ENCODE measurements around the gene POC1A.

POC1A gene

DNA sequence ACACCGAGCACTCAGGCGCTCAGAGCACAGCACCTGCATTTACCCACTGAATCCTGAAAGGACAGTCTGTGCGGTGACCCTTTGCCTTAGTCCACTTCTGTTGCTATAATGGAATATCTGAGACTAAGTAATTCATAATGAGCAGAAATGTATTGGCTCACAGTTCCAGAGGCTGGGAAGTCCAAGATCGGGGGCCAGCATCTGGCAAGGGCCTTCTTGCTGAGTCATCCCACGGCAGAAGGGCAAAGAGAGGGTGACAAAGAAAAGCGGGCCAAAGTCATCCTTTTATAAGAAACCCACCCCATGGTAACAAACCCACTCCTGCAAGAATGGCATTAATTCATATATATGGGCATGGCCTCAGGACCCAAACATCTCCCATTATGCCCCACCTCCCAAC lies 27.7 kb downstream of the POC1A start:
- DNase-seq (ENCODE audit: low read depth), result no peak

GRCh38 chr3:52126036-52126435 lies 28.2 kb downstream of the POC1A start:
- DNase-seq (ENCODE audit: low read depth), result no peak

- no peak for DNase-seq (ENCODE audit: low read depth)
Measured at GRCh38 chr3:52124766-52125165, 29.5 kb downstream of the POC1A start.

GRCh38 chr3:52124126-52124525 lies 30.1 kb downstream of the POC1A start:
- DNase-seq (ENCODE audit: low read depth), result no peak

GRCh38 chr3:52123106-52123725 lies 31.0 kb downstream of the POC1A start:
- DNase-seq (ENCODE audit: low read depth), result no peak

DNA sequence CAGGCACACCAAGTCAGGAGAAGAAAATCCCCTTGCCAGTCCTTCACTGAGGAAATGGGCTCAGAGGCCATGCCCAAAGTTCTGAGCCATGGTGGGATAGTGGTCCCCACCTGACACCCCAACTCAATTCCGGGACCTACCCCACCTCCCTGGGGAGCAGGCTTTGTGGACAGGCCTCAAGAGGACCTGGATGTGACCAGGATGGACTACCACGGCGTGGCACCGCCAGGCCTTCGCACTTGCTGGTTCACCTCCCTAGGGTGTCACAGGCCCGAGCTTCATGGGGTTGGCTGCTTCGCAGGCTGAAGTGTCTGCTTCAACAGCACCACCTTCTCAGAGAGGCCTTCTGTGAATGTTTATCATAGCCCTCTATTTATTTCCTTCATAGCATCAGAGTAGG lies 31.7 kb downstream of the POC1A start:
- DNase-seq (ENCODE audit: low read depth), result no peak

DNA sequence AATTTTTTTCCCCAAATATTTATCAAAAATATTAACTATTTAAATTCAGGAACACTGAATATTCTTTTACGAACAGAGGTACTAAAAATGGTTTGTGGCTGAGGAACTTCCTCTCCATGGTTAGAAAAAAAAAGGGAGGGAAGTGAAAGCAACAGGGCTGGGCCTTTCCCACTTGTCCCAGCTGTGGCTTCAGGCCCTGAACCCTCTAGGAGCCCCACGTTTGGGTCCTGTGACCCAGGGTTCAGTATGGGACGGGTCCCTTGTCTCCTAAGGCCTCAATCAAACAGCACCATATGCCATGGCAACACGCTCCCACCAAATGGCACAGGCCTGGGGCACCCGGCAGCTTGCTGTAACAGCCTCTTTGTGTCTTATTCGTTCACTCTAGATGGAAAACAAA lies 32.4 kb downstream of the POC1A start:
- no peak for DNase-seq (ENCODE audit: low read depth)

DNA sequence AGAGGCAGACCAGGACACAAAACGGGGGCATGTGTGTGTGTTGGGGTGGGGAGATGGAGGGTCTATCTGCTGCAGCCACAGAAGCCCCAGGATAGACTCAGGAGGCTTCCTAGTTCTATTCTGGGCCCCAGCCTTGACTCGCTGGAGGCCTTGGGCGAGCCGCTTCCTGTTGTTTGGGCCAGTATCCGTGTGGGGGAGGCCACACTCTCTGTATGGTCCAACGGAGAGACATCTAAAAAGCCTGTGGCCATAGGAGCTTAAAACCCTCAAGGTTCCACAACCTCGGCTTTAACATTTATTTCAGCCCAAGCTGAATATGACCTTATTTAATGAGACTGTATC lies 32.8 kb downstream of the POC1A start:
- no peak for DNase-seq (ENCODE audit: low read depth)

- DNase-seq (ENCODE audit: low read depth), result no peak
Measured at GRCh38 chr3:52120556-52121463, 33.4 kb downstream of the POC1A start.

GRCh38 chr3:52119826-52120225 lies 34.4 kb downstream of the POC1A start:
- no peak for DNase-seq (ENCODE audit: low read depth)

GRCh38 chr3:52119099-52119498 lies 35.1 kb downstream of the POC1A start:
- no peak for DNase-seq (ENCODE audit: low read depth)

DNA sequence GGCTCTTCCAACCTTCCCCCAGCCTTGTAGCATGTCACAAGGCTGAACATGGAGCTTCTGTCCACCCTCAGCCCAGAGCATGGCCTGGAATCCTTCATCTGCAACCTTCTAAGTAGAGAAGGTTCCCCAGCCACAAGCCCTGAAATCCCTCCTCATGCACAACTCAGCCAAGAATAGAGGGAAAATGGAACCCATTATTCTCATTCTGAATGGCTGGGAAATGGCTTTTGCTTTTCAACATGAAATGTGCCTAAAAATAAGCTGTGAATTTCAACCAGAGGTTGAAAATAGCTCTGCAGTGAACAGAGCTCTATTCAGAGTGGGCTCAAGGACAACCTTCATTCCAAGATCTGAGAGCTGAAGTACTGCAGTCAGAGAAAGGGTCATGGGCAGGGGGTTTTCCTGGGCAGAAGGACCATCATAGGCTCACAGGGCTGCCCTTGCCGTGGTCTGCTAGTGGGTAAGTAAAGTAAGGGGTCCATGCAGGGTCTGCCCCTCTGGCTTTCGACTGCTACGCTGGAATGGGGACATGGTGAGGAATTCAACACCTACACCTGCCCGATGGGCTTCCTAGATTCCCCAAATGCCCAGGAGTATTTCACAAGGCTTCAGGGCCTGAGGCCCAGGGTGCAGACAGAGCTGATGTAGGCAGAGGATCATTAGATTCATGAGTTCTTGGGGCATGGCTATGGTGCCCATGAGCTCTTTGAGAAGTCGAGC lies 35.9 kb downstream of the POC1A start:
- no peak for DNase-seq (ENCODE audit: low read depth)

- no peak for DNase-seq (ENCODE audit: low read depth)
Measured at GRCh38 chr3:52117537-52117936, 36.7 kb downstream of the POC1A start.

DNA sequence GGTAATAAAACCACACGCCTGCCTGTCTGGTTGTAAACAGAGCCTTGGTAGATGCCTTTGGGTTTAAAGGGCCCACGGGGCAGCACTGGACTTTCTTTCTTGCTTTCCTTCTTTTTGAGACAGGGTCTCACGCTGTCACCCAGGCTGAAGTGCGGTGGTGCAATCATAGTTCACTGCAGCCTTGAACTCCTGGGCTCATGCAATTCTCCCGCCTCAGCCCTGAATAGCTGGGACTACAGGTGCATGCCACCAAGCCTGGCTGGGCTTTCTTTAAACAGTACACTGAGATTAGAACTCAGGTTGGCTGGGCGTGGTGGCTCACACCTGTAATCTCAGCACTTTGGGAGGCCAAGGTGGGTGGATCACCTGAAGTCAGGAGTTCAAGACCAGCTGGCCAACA lies 42.2 kb downstream of the POC1A start:
- no peak for DNase-seq (ENCODE audit: low read depth)

GRCh38 chr3:52110502-52110901 lies 43.7 kb downstream of the POC1A start:
- DNase-seq (ENCODE audit: low read depth), result no peak

DNA sequence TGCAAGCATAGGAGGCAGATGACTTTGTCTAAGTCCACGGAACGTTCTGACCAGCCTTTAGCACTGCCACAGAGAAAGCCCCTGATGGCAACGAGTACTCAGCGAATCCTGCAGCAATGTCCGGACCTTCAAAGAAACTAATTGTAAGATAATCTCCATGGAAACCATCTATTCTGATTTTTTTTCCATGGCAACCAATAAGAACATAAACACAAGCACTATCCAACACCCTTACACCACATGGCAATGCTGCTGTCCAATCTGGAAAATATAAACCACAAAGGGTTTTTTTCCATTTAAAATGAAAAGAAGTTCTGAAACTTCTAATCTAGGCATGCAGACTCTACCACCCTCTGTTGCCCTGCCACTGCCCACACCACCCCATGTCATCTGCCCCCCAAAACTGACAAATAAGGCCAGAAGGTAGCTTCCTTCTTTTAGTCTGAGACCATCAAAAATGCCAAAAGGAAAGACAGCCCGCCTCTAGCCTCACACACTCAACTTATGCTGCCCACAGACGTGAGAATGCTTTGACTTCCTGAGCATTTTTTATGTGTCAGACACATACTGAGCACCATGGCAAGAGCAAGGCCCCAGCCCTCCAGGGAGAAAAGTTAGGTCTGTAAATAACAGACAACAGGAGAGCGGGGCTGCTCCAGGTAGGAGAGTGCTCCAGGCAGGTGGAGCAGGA lies 44.5 kb downstream of the POC1A start:
- DNase-seq (ENCODE audit: low read depth), result no peak

- no peak for DNase-seq (ENCODE audit: low read depth)
Measured at GRCh38 chr3:52108302-52109232, 45.7 kb downstream of the POC1A start.

DNA sequence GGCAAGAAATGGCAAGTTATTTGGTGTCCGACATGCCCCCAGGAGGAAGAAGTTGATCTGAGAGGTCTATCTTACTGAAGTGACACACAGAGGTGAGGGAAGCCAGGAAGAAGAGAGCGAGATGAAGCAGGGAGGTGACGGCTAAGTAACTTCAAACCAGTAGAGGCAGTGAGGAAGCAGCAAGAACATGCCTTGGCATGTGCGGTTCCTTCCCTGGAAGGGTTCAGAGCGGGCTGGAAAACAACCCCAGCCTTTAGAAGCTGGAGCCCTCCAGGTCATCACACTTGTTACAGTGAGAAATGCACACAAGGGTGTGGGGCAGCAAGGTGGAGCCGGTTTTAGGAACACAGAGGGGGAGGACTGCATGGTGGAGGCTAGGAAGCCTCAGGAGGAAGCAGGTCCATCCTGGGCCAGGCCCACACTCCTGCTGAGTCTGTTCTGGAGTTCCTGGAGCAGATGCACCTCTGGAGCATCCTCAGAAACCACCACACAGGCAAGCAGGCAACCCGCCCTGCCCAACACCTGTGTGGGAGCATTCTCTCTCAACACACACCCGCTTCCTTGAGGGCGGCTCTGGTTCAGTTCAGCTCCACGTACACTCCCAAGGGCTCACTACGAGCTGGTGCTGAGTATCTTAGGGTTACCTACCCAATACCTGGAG lies 47.1 kb downstream of the POC1A start:
- no peak for DNase-seq (ENCODE audit: low read depth)

GRCh38 chr3:52104684-52105640 lies 49.3 kb downstream of the POC1A start:
- no peak for DNase-seq (ENCODE audit: low read depth)

GRCh38 chr3:52102934-52103333 lies 51.3 kb downstream of the POC1A start:
- DNase-seq (ENCODE audit: low read depth), result no peak
